Measurements from ENCODE around the gene LRRC55.

LRRC55 gene, protein sequence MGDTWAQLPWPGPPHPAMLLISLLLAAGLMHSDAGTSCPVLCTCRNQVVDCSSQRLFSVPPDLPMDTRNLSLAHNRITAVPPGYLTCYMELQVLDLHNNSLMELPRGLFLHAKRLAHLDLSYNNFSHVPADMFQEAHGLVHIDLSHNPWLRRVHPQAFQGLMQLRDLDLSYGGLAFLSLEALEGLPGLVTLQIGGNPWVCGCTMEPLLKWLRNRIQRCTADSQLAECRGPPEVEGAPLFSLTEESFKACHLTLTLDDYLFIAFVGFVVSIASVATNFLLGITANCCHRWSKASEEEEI

DNA sequence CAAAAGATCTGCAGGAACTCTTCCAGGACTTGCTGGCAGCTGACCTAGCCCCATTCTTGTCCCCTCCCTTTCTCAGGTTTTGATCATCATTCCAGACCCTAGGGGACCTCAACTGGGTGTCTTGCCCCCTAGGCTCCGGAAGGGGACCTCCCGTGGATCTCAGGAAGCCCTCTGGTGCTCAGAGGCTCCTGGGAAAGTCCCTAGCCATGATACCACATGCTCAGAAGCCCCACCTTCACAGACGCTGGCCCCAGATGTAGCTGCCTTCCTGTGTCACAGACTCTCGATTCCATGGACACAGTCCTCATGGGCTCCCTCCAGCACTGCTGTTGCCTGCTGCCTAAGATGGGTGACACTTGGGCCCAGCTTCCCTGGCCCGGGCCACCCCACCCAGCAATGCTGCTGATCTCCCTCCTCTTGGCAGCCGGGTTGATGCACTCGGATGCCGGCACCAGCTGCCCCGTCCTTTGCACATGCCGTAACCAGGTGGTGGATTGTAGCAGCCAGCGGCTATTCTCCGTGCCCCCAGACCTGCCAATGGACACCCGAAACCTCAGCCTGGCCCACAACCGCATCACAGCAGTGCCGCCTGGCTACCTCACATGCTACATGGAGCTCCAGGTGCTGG is at the start of gene LRRC55:
TSS of gene LRRC55 (plus strand) at position 276 of the 628 bp plus-strand sequence. CDS start at position 346, 70 bp downstream.
- no peak for DNase-seq

DNA sequence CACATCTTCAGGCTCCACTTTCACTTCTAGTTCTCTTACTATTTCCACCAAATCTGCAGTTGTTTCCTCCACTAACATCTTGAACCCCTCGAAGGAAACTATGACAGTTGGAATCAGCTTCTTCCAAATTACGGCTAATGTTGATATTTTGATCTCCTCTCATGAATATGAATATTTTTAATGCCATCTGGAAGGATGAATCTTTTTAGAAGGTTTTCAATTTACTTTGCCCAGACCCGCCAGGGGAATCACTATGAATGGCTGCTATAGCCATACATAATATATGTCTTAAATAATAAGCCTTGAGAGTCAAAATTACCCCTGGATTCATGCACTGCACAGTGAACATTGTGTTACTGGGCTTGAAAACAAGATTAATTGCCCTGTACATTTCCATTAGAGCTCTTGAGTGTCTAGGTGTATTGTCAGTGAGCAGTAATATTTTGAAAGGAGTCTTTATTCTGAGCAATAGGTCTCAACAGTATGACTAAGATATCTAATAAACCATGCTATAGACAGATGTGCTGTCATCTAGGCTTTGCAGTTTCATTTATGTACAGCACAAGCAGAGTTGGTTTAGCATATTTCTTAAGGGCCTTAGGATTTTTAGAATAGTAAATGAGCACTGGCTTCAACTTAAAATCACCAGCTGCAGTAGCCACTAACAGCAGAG is 48.3 kb upstream of the LRRC55 start:
- peak; percentile 44 for DNase-seq

DNA sequence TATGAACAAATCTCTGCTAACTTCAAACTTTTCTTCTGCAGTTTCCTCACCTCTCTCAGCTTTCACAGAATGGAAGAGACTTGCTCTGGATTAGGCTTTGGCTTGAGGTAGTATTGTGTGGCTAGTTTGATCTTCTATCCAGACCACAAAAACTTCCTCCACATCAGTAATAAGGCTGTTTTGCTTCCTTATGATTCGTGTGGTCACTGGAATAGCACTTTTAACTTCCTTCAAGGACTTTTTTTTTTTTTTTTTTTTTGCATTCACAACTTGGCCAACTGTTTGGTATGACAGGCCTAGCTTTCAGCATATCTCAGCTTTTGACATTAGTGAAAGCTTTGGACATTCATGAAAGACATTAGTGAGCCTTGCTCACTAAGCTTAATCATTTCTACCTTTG is 47.5 kb upstream of the LRRC55 start:
- DNase-seq, result no peak

DNA sequence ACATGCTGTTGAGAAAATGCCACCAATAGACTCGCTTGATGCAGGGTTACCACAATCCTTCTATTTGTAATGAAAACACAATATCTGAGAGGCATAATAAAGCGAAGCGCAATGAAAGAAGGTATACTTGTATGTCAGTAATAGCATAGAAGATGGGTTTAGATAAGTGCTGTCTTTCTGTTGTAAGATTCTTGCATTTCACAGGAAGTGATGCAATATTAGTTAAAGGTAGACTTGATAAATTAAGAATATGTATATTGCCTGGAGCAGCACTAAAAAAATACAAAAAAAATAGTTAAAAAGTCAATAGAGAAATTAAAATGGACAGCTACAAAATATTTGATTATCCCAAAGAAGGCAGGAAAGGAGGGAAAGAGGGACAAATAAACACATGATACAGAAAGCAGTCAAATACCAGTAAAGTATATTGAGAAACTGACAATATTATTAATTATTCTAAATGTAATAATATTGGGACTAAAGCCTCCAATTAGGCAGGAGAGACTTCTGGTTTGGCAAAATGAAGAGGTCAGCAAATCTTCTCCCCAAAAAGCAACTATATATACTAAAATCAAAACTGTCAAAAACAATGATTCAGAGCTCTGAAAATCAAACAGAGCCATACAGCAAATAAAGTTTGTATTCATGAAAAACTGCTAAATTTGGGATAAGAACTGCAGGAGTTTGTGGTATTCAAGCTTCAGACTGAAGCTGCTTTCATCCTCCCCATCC is 46.6 kb upstream of the LRRC55 start:
- DNase-seq, result no peak

DNA sequence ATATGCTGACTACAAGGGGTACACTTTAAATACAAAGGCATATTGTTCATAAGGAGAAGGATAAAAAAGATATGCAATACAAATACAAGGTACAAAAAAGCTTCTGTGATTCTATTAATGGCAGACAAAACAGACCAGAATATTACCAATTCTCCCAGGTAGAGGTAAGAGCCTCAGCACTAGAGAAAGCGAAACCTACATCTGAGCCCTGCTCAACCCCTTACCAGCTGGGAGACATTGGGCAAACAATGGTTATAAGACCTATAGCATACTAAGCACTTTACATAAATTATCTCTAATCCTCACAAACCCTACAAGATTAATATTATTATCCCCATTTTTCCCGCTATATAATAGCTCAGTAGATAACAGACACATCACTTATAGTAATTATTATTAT is 41.2 kb upstream of the LRRC55 start:
- no peak for DNase-seq

DNA sequence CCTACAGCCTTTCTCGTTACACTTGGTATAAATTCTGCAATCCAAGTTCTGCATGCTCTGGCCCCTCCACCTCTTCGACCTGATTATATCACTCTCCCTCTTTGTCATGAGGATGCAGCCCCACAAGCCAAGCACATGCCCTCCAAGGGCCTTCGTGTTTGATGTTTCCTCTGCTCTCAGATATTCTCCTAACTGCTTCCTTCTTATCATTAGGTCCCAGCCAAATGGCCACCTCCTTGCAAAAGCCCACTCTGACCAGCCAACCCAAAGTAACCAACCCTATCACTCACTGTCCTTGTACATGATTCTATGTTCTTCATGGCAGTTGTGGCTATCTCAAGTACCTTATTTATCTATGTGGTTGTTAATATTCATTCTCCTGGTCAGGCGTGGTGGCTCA is 38.3 kb upstream of the LRRC55 start:
- DNase-seq, result no peak

DNA sequence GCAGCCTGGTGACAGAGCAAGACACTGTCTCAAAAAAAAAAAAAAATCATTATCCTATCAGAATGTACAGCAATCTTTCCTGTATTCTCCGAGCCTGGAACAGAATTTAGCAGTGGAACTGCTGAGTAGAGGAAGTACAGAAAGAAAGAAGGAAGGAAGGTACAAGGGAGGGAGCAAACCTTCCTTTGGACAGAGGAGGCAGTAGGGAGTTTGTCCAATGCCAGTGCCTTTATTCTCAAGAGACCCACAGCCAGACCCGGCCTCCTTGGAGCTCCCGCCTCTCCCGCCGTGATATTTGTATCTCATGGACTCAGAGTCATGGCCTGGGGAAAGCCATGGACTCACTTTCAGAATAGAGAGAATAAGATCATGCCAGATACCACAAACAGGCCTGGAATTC is 37.7 kb upstream of the LRRC55 start:
- no peak for DNase-seq

DNA sequence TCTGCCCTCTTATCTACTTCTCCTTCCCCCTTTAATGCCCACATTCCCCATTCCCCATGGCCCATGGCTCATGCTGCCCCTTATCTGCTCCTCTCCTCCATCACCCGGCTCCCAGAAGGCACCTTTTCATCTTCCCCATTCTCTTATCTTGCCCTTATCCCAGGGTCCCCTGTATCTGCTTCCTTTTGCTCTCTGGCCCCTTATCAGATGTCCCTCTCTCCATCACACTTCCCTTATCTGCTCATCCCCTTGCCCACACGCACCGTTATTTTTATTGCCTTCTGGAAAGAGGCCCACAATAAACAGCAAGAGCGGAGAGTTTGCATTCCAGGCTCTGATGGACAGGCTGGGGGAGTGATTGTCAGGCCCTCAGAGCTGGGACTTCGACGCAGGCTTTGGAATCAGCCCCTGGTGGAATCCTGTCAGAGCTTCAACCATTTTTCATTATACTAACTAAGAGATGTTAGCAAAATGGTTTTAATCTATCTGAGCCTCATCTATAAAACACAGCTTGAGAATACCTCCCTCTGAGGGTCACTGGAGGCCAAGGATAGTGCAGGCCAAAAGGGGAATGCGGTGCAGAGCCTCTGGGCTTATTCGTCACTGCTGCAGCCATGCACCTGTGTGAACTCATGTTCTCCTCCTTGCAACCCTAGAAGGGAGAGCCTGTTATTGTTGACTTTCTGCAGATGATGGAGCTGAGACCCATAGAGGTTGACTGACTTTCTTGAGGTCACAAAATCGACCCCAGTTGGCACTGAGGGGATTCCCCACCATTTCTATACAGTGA is 37.0 kb upstream of the LRRC55 start:
- DNase-seq, result no peak

DNA sequence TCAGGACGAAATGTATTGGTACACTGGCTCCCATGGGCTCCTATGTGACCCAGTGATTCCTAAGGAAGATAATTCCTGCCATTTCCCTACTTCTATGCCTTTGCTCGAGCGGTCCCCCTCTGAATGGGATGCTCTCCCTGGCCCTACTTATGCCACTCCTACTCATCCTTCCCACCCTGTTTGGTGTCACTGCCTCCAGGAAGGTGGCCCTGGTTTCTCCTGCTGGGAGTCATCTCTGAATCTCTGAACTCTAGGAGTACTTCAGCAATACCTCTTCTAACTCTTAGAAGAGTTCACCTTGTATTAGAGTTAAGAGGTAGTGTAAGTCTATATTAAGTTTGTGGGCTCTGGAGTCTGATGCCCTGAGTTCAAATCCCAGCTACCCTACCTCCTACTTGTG is 35.5 kb upstream of the LRRC55 start:
- DNase-seq, result no peak

DNA sequence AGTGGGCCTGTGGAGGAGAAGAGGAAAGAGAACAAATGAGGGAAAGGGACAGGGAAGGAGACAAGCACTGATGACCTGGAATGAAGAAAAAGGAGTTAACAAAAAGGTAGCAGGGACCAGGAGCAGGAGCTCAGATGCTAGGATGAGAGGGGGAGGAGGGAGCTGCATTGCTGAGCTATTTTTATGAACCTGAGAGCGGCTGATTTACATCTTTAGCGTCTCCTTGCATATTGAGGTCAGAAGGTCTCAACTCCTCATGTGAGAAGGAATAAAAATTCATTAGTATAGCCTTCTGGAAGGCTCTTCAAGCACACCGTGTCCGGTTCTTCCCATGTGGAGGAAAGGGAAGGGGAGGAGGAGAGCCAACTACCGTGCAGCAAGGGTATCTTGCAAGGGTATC is 33.1 kb upstream of the LRRC55 start:
- DNase-seq, result no peak

DNA sequence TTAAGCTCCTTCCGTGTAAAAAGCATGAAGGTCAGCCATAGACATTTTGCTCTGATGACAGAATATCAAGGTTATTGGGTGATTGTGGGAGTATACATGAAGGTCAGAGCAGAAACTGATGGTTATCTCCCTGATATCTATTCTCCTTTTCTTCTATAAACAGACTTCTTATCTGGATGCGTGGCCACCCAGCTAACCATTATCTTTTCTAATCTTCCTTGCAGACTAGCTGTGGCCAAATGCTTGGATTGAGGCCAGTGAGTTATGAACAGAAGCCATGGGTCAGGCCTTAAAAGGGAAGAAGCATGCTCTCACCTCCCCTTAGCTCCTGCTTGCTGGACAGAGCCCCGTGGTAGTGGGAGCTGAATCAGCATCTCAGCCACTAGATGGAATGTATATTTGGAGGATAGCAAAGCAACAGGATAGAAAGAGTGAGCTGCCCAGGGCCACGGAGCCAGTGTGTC is 31.3 kb upstream of the LRRC55 start:
- no peak for DNase-seq

DNA sequence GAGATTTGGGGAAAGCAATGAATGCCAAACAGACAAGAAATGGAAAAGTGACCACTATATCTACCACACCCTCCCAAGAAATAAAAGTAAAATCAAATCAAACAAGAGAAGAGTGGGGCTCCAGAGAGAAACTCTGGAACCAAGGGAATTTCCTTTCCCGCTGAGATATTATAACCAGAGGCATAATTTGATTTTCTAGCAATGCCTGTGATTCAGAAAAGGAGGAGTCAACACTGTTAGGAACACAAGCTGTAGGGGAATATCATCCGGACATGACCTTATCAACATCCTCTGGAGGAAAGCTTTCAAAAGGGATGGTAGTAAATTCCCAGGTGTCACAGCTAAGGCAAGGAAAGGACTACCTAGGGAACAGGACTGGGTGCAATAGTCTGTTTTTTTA is 29.6 kb upstream of the LRRC55 start:
- no peak for DNase-seq

DNA sequence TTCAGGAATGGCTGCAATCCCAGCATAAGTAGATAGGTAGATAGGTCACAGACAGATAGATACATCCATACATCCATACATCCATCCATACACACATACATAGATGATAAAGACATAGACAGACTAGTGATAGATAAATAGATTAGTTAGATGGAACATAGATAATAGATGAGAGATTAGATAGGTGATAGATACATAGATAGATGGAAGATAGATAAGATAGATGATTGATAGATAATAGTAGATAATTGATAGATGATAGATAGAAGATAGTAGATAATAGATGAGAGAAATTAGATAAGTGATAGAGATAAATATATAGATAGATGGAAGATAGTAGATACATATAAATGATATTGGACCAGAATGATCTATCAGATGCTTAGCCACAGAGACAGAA is 28.3 kb upstream of the LRRC55 start:
- DNase-seq, result no peak

DNA sequence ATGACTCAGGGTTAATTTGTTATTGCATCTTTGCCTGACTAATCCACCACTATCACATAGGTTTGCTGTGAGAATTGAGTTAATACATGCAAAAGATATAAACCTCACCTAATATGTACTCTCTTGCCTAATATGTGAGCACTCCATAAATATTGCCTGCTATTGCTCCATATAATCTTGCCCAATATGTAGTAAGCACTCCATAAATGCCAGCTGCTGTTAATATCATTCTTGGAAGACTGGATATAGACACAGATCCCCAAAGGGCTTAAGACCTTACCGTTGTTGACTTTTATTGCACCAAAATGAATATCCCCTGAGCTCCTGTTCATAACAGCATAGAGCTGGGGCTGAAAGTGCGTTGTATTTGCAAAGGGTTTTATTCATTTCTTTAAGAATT is 27.0 kb upstream of the LRRC55 start:
- no peak for DNase-seq

DNA sequence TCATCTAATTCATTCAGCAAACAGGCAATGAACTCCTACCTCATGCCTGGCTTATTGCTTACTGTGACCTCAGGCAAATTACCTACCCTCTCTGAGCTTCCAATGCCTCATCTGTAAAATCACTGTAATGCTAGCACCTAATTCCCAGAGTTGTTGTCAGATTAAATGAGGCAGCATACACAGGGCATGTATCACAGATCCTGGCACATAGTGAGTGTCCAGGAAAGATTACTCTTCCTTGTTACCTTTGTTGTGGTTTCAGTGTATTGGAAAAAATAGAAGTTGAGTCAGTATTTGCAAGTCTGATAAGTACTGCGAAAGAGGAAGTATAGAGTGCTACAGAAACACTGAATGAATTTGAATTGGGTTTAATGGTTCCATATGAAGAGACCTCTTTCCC is 26.4 kb upstream of the LRRC55 start:
- DNase-seq, result no peak

DNA sequence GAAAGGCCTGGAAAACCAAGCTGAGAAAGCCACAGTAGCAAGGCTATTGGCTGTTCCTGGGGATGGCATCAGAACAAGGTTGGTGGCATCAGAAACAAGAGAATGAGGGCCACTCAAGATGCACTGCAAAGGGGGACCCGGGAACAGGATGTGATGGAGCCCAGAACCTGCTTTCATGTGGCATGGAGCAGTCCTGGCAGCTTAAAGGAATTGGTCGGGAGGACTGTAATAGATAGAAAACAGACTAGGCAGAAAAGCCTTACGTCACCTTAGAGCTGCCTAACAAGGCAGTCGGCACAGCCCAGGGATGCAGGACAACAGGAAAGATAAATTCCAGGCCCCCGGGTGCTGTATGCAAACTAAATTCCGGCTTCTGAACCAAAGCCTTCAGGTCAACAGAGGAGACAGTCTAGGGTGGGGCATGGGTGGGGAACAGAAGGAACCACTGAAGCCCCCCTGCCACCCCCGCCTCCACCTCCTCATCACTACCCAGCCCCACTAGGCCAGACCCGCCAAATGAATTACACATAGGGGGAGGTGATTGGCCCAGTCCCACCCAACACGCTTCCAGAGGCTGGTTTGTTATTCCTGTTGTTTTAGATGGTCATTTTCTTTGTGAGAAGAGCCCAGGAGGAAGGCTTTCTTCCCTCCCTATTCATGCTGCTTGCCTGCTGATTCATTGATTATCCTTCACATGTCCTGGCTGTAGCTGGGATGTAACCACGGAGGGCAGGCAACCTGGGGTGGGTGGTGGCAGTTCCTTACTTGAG is 25.7 kb upstream of the LRRC55 start:
- DNase-seq, result no peak

DNA sequence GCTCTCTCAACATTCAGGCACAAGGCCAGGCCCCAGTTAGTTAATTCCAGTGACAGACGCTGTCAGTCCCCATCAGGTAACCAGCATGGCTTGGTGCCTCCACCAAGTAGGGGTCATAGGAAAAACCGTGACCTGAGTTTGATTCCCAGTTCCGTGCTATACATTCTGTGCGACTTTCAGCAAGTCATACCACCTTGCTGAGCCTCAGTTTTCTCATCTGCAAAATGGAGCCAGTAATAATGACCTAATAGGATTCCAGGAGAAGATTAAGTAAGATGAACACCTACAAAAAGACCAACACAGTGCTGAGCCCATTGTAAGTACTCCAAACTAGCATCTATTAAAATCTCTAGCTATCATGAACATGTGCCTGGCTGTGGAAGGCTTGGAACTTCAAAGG is 24.8 kb upstream of the LRRC55 start:
- no peak for DNase-seq

DNA sequence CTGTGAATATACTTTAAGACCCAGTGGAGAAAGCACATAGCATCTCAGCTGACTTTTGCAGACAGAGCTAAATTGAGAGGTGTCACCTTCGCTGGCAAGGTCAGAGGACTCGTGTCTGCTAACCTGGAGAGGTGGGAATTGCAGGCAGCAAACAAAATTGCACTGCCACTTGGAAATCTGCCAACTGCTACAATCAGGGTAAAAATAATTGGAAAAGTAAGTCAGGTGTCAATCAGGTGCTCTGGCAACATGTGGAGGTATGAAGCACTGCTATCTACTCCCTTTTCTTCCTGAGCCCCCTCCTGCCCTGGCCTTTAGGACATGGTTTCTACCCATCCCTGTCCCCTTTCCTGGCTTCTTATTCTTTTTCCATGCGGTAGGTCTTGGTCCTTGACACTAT is 24.1 kb upstream of the LRRC55 start:
- DNase-seq, result no peak

DNA sequence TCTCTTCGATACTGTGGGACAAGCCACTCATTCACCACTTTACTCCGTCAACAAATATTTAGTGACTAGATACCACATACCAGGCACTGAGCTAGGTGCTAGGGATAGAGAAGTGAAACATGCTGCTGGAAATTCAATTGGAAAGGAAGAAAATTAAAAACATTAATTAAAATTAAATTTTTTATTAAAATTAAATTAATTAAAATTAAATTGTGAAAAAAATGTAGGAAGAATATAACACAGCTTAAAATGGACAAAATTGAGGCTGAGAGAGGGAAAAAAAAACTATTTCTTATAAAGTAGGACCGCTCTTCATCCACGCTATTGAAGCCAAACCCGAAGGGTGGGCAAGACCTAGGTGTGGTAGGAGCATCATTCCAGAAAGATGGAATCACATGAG is 23.6 kb upstream of the LRRC55 start:
- no peak for DNase-seq

DNA sequence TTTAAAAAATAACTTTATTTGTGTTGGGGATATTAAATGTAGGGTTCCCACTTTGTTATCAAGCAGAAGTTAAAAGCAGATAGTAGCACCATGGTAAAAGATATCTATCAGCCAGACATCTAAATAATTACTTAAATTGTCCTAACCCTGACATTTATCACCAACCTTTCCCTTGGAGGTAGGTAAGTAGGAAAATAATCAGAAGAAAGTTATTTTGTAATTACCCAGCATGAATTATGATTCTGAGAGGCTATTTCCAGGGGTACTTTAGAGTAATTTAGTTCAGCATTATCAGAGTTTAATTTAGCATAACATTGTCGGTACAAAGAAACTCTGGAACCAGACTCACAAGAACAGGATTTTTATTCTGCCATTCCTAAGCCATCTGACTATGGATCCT is 23.2 kb upstream of the LRRC55 start:
- DNase-seq, result no peak

DNA sequence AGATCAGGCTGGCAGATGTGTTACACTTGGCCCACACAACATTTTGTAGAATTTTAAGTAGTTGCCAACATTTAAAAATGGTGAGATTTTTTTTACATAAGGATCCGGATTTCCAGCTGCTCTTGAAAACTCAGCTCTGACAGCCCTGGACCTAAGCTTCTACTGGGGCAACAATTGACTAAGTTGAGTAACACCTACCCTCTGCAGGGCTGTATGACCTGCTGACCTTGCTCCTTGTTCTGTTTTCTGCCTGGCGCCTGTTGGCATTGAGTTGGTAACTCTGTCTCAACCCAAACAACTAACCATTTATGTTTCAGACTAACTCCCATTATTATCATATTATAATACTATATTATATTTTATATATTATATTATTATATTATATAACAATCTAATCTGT is 21.1 kb upstream of the LRRC55 start:
- DNase-seq, result no peak

DNA sequence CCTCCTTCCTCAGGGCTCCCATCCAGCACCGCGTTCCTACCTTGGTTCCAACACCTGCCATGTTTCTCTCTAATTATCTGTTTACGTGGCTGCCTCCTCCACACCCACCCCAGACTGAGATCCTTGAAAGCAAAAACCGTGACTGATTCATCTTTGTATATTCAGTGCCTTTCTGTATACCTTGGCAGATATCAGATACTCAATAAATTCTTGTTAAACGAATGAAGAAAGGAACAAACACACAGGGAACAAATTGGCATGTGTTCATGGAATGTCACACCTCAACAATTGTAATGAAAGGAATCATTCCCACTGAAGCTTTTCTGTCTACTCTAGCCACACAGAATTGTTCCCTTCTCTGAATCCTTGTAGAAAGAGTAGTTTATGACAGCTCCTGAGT is 20.4 kb upstream of the LRRC55 start:
- peak; percentile 51 for DNase-seq

All from NCI-H187 treated with DMSO at 0.1 percent for 48 hours (cell line).